Prostate gland (tissue), 2 donors: ENCODE data around the gene ADNP.

Experiments used
- POLR2A ChIP-seq: fragments of 450-650 bp; IDR thresholded peaks from one replicate; pipeline ENCODE4 v1.6.1; 2016; ENCODE audit warnings: antibody characterized with exemption, mild to moderate bottlenecking
- POLR2AphosphoS5 ChIP-seq: sonication (generic); formaldehyde crosslinking; IDR thresholded peaks from one replicate; pipeline ENCODE4 v1.6.1; 2017; ENCODE audit warnings: antibody characterized with exemption
- TF ChIP-seq, protein P1 (sequence below), 4 experiments: fragments of 200-600 bp in 2 of 4; fragments of 450-650 bp in 2 of 4; sonication (generic) in 2 of 4; IDR thresholded peaks; 1 replicate in 3 of 4; 2 replicates in 1 of 4; pipeline ENCODE4 v1.5.1; 2016 to 2019; ENCODE audit warnings: antibody characterized with exemption in 4 of 4, mild to moderate bottlenecking in 2 of 4, moderate library complexity in 2 of 4

DNA sequence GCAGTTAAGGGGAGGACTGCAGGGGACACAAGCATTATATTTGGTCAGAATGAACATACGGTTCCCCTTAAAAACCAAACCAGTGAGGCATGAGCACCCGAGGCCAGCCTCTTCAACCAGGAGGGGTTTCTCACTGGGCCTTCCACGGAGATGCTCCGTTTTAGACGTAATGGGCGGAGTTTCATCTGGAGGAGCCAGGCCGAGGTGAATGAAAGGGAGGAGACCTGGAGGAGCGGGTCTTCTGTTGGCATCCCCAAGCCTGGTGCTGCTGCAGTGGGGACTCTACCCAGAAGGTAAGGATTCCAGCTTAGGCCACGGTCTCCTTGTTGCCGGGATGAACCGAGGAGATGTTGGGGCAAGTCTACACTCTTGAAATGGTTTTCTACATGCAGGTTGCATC is 47.4 kb downstream of the ADNP start:
- no peak for TF ChIP-seq POLR2AphosphoS5
- TF ChIP-seq, protein P1, sequence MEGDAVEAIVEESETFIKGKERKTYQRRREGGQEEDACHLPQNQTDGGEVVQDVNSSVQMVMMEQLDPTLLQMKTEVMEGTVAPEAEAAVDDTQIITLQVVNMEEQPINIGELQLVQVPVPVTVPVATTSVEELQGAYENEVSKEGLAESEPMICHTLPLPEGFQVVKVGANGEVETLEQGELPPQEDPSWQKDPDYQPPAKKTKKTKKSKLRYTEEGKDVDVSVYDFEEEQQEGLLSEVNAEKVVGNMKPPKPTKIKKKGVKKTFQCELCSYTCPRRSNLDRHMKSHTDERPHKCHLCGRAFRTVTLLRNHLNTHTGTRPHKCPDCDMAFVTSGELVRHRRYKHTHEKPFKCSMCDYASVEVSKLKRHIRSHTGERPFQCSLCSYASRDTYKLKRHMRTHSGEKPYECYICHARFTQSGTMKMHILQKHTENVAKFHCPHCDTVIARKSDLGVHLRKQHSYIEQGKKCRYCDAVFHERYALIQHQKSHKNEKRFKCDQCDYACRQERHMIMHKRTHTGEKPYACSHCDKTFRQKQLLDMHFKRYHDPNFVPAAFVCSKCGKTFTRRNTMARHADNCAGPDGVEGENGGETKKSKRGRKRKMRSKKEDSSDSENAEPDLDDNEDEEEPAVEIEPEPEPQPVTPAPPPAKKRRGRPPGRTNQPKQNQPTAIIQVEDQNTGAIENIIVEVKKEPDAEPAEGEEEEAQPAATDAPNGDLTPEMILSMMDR (IDR thresholded peaks at IDR 0.05), result no peak
- TF ChIP-seq POLR2A, result no peak
